CD4-positive, alpha-beta memory T cell (primary cell): ENCODE results near the gene RAD18. TPM values are rescaled to one million over a fixed set of nuclear protein-coding genes. Genes with fewer than 3 reads are reported as not detected.

Experiments used
- CTCF ChIA-PET: fragments of 350-600 bp; sonication (Branson Sonifier 250); formaldehyde crosslinking; loops from one replicate; lab custom pipeline; 2021; ENCODE audit warnings: inconsistent platforms; ENCODE audit not compliant: partially characterized antibody; lab: Charles Lee
- POLR2A ChIA-PET: fragments of 350-600 bp; sonication (Branson Sonifier 250); formaldehyde crosslinking; loops from one replicate; lab custom pipeline; 2021; ENCODE audit not compliant: partially characterized antibody; lab: Charles Lee
- DNase-seq, 5 donors: peaks; one replicate each; pipeline versions ENCODE4 v3.0.0 to v3.0.0-alpha.2; 2020 to 2022; ENCODE audit warnings: mixed read lengths in 1 of 5
- H3K27ac ChIP-seq: one replicate; pipeline ENCODE4 v1.7.0; 2013; ENCODE audit warnings: low read depth, low read length
- H3K27me3 ChIP-seq: 2 replicates; pipeline ENCODE4 v1.7.0; 2013; ENCODE audit warnings: mild to moderate bottlenecking, low read length, moderate library complexity; ENCODE audit not compliant: insufficient read depth
- H3K36me3 ChIP-seq: 2 replicates; pipeline ENCODE4 v1.7.0; 2013; ENCODE audit warnings: mild to moderate bottlenecking, low read length, moderate library complexity; ENCODE audit not compliant: insufficient read depth
- H3K4me1 ChIP-seq: 2 replicates; pipeline ENCODE4 v1.7.0; 2013; ENCODE audit warnings: mild to moderate bottlenecking, low read length, moderate library complexity; ENCODE audit not compliant: insufficient read depth
- H3K4me3 ChIP-seq, 2 donors: one replicate each; pipeline ENCODE4 v1.7.0; 2013; ENCODE audit warnings: low read length in 2 of 2, mild to moderate bottlenecking in 1 of 2
- H3K9me3 ChIP-seq, 2 donors: one replicate each; pipeline ENCODE4 v1.7.0; 2013; ENCODE audit warnings: low read length in 2 of 2, control low read depth in 1 of 2; ENCODE audit not compliant: control insufficient read depth in 1 of 2
- H3K27ac Mint-ChIP-seq, 7 donors: one replicate each; pipeline ENCODE4 v1.8.0; 2020 to 2021; ENCODE audit warnings: mixed read lengths in 7 of 7, mild to moderate bottlenecking in 6 of 7, inconsistent platforms in 3 of 7, moderate library complexity in 3 of 7
- H3K27me3 Mint-ChIP-seq, 2 donors: one replicate each; pipeline ENCODE4 v1.8.0; 2020 to 2021; ENCODE audit warnings: mixed read lengths in 2 of 2
- H3K36me3 Mint-ChIP-seq, 2 donors: one replicate each; pipeline ENCODE4 v1.8.0; 2020 to 2021; ENCODE audit warnings: mixed read lengths in 2 of 2, inconsistent platforms in 1 of 2, mild to moderate bottlenecking in 1 of 2
- H3K4me1 Mint-ChIP-seq, 4 donors: one replicate each; pipeline ENCODE4 v1.8.0; 2020 to 2021; ENCODE audit warnings: mixed read lengths in 4 of 4, mild to moderate bottlenecking in 1 of 4
- H3K4me3 Mint-ChIP-seq, 8 donors: one replicate each; pipeline ENCODE4 v1.8.0; 2020 to 2021; ENCODE audit warnings: mixed read lengths in 8 of 8, mild to moderate bottlenecking in 7 of 8, moderate library complexity in 6 of 8, inconsistent platforms in 3 of 8
- H3K9me3 Mint-ChIP-seq, 8 donors: one replicate each; pipeline ENCODE4 v1.8.0; 2020 to 2021; ENCODE audit warnings: mixed read lengths in 8 of 8, mild to moderate bottlenecking in 5 of 8, inconsistent platforms in 3 of 8, moderate library complexity in 1 of 8
- intact Hi-C: fragments of 100-400 bp; cut with micrococcal nuclease; formaldehyde crosslinking; loops from one replicate; pipeline ENCODE4 v1.15.1; 2023
- polyA plus RNA-seq, 2 donors: library from polyadenylated mRNA; unstranded; fragments of 300-500 nt; fragmentation: Illumina TruSeq; gene quantifications; one replicate each; pipeline ENCODE4 v1.2.3, GENCODE V29; 2021
- total RNA-seq, 2 experiments: library from RNA; stranded (reverse); gene quantifications; one replicate each; pipeline ENCODE4 v1.2.3, GENCODE V29; 2021

The RAD18 gene
- total and polyA plus RNA-seq, 4 experiments from 2014 or later = 11.9 to 17.6 (median 15.7) TPM

- intact Hi-C loops = no loop called here
- H3K27ac ChIP-seq = no peak overlapping the region
- no peak overlapping the region for H3K27ac Mint-ChIP-seq
- H3K4me3 ChIP-seq = no peak overlapping the region
- H3K27me3 ChIP-seq = no peaks in the 10 kb centered on the region
- H3K4me1 ChIP-seq = no peaks in the 10 kb centered on the region
- no peak overlapping the region for H3K4me3 Mint-ChIP-seq
- H3K36me3 Mint-ChIP-seq = peaks cover 0 to 3% of the 10 kb centered on the region in 2 donors
- DNase-seq = no peak
- H3K27me3 Mint-ChIP-seq = peaks cover 12 to 20% of the 10 kb centered on the region in 2 donors
- no peaks in the 10 kb centered on the region for H3K4me1 Mint-ChIP-seq
- CTCF ChIA-PET = no interaction called here
- H3K36me3 ChIP-seq = no peaks in the 10 kb centered on the region
- POLR2A ChIA-PET = no interaction called here
- no peaks in the 10 kb centered on the region for H3K9me3 ChIP-seq
- peaks cover 3 to 19% (median 10%) of the 10 kb centered on the region in 8 donors for H3K9me3 Mint-ChIP-seq
These were observed 19.2 kb upstream of the RAD18 start for GRCh38 chr3:8982509-8982908.

- Histone ChIP-seq H3K4me1 (no peaks in the 10 kb centered on the region), H3K27me3 (no peaks in the 10 kb centered on the region), H3K36me3 (no peaks in the 10 kb centered on the region), H3K9me3 (no peaks in the 10 kb centered on the region), H3K4me3 (no peak overlapping the region), H3K27ac (no peak overlapping the region)
- H3K4me1 Mint-ChIP-seq = no peaks in the 10 kb centered on the region
- ChIA-PET CTCF (interaction anchor here (4.7 kb wide), 1 partner anchor 321 kb away, joined by 27 read pairs; no protein-coding TSS in a partner anchor), POLR2A (no interaction called here)
- peaks cover 12 to 20% of the 10 kb centered on the region in 2 donors for H3K27me3 Mint-ChIP-seq
- intact Hi-C loops = no loop called here
- no peak overlapping the region for H3K4me3 Mint-ChIP-seq
- H3K9me3 Mint-ChIP-seq = peaks cover 3 to 19% (median 10%) of the 10 kb centered on the region in 8 donors
- H3K27ac Mint-ChIP-seq = no peak overlapping the region
- DNase-seq = no peak
- peaks cover 0 to 3% of the 10 kb centered on the region in 2 donors for H3K36me3 Mint-ChIP-seq
These were observed 18.4 kb upstream of the RAD18 start for GRCh38 chr3:8981700-8982099.

GRCh38 chr3:8981296-8981695 is 18.0 kb upstream of the RAD18 start:
- Mint-ChIP-seq H3K4me1 (no peaks in the 10 kb centered on the region), H3K9me3 (peaks cover 3 to 19% (median 10%) of the 10 kb centered on the region in 8 donors), H3K36me3 (peaks cover 0 to 3% of the 10 kb centered on the region in 2 donors), H3K27ac (no peak overlapping the region), H3K27me3 (peaks cover 12 to 20% of the 10 kb centered on the region in 2 donors), H3K4me3 (no peak overlapping the region)
- CTCF ChIA-PET = interaction anchor here (2.0 to 4.7 kb wide), 2 partner anchors 10 to 322 kb away, joined by 9 to 27 read pairs; no protein-coding TSS in a partner anchor
- no peak for DNase-seq
- intact Hi-C loops = no loop called here
- Histone ChIP-seq H3K4me3 (no peak overlapping the region), H3K27me3 (no peaks in the 10 kb centered on the region), H3K27ac (no peak overlapping the region), H3K4me1 (no peaks in the 10 kb centered on the region), H3K9me3 (no peaks in the 10 kb centered on the region), H3K36me3 (no peaks in the 10 kb centered on the region)
- POLR2A ChIA-PET = no interaction called here

- Mint-ChIP-seq H3K27me3 (peaks cover 12 to 22% of the 10 kb centered on the region in 2 donors), H3K4me3 (no peak overlapping the region), H3K9me3 (peaks cover 3 to 19% (median 10%) of the 10 kb centered on the region in 8 donors), H3K36me3 (peaks cover 0 to 3% of the 10 kb centered on the region in 2 donors), H3K27ac (no peak overlapping the region), H3K4me1 (no peaks in the 10 kb centered on the region)
- no peak for DNase-seq
- no peaks in the 10 kb centered on the region for H3K27me3 ChIP-seq
- H3K4me1 ChIP-seq = no peaks in the 10 kb centered on the region
- H3K9me3 ChIP-seq = no peaks in the 10 kb centered on the region
- no peak overlapping the region for H3K27ac ChIP-seq
- H3K4me3 ChIP-seq = no peak overlapping the region
- intact Hi-C loops = no loop called here
- ChIA-PET CTCF (interaction anchor here (1.7 to 4.7 kb wide), 3 partner anchors 9 to 322 kb away, joined by 5 to 27 read pairs (median 9); no protein-coding TSS in a partner anchor), POLR2A (no interaction called here)
- no peaks in the 10 kb centered on the region for H3K36me3 ChIP-seq
These were observed 17.5 kb upstream of the RAD18 start for GRCh38 chr3:8980756-8981257.

GRCh38 chr3:8979262-8979661 is 16.0 kb upstream of the RAD18 start:
- ChIA-PET POLR2A (no interaction called here), CTCF (interaction anchor here (1.7 to 4.7 kb wide), 3 partner anchors 8 to 324 kb away, joined by 5 to 27 read pairs (median 9); no protein-coding TSS in a partner anchor)
- peaks cover 3 to 19% (median 10%) of the 10 kb centered on the region in 8 donors for H3K9me3 Mint-ChIP-seq
- H3K27ac Mint-ChIP-seq = no peak overlapping the region
- no peaks in the 10 kb centered on the region for H3K4me1 Mint-ChIP-seq
- no peak overlapping the region for H3K27ac ChIP-seq
- H3K9me3 ChIP-seq = no peaks in the 10 kb centered on the region
- H3K27me3 Mint-ChIP-seq = peaks cover 12 to 27% of the 10 kb centered on the region in 2 donors
- intact Hi-C loops = no loop called here
- H3K27me3 ChIP-seq = no peaks in the 10 kb centered on the region
- peaks cover 0 to 3% of the 10 kb centered on the region in 2 donors for H3K36me3 Mint-ChIP-seq
- H3K4me1 ChIP-seq = no peaks in the 10 kb centered on the region
- DNase-seq = no peak
- H3K4me3 Mint-ChIP-seq = no peak overlapping the region
- H3K36me3 ChIP-seq = no peaks in the 10 kb centered on the region
- H3K4me3 ChIP-seq = no peak overlapping the region

GRCh38 chr3:8978551-8978950 is 15.3 kb upstream of the RAD18 start:
- Mint-ChIP-seq H3K36me3 (peaks cover 0 to 3% of the 10 kb centered on the region in 2 donors), H3K27me3 (peaks cover 12 to 28% of the 10 kb centered on the region in 2 donors)

GRCh38 chr3:8976540-8977182 is 13.4 kb upstream of the RAD18 start:
- H3K9me3 Mint-ChIP-seq = peaks cover 3 to 19% (median 10%) of the 10 kb centered on the region in 8 donors
- no peak overlapping the region for H3K4me3 ChIP-seq
- H3K27ac Mint-ChIP-seq = no peak overlapping the region
- no peaks in the 10 kb centered on the region for H3K4me1 ChIP-seq
- no peak overlapping the region for H3K27ac ChIP-seq
- no peaks in the 10 kb centered on the region for H3K27me3 ChIP-seq
- H3K27me3 Mint-ChIP-seq = peaks cover 12 to 20% of the 10 kb centered on the region in 2 donors
- CTCF ChIA-PET = interaction anchor here (2.5 to 13.1 kb wide), 2 partner anchors 11 to 326 kb away, joined by 10 to 227 read pairs; no protein-coding TSS in a partner anchor
- no peaks in the 10 kb centered on the region for H3K4me1 Mint-ChIP-seq
- POLR2A ChIA-PET = no interaction called here
- DNase-seq = no peak
- H3K36me3 ChIP-seq = no peaks in the 10 kb centered on the region
- H3K36me3 Mint-ChIP-seq = peaks cover 0 to 3% of the 10 kb centered on the region in 2 donors
- H3K9me3 ChIP-seq = no peaks in the 10 kb centered on the region
- H3K4me3 Mint-ChIP-seq = no peak overlapping the region
- intact Hi-C loops = no loop called here

More at GRCh38 chr3:8978551-8978950, 15.3 kb upstream of the RAD18 start:
- CTCF ChIA-PET = interaction anchor here (1.1 to 4.7 kb wide), 3 partner anchors 9 to 327 kb away, joined by 3 to 27 read pairs (median 10); no protein-coding TSS in a partner anchor
- POLR2A ChIA-PET = no interaction called here
- DNase-seq = no peak
- Histone ChIP-seq H3K36me3 (no peaks in the 10 kb centered on the region), H3K27me3 (no peaks in the 10 kb centered on the region), H3K4me1 (no peaks in the 10 kb centered on the region), H3K4me3 (no peak overlapping the region), H3K27ac (no peak overlapping the region), H3K9me3 (no peaks in the 10 kb centered on the region)
- H3K4me3 Mint-ChIP-seq = no peak overlapping the region
- H3K4me1 Mint-ChIP-seq = no peaks in the 10 kb centered on the region
- intact Hi-C loops = no loop called here
- no peak overlapping the region for H3K27ac Mint-ChIP-seq
- H3K9me3 Mint-ChIP-seq = peaks cover 3 to 19% (median 10%) of the 10 kb centered on the region in 8 donors
